GM12878 (cell line): ENCODE results near the gene TNFSF15.

Source experiments
- CEBPB ChIP-seq, 2 experiments: fragments of 150-350 bp in 1 of 2; IDR thresholded peaks; 2 replicates each; pipeline ENCODE4 v1.6.1; 2012 to 2014; ENCODE audit warnings: low read depth in 2 of 2, low read length in 2 of 2, borderline replicate concordance in 1 of 2, inconsistent platforms in 1 of 2
- EZH2 ChIP-seq: IDR thresholded peaks from 2 replicates; pipeline ENCODE4 v1.6.1; 2012; ENCODE audit warnings: low read depth, mild to moderate bottlenecking, control low read depth, inconsistent platforms, low read length, borderline replicate concordance; ENCODE audit not compliant: control insufficient read depth
- MYC ChIP-seq: IDR thresholded peaks from 2 replicates; pipeline ENCODE4 v1.6.1; 2011; ENCODE audit warnings: mild to moderate bottlenecking, low read length, moderate library complexity, inconsistent platforms; ENCODE audit not compliant: insufficient read depth, insufficient replicate concordance, insufficient read length, severe bottlenecking
- ZNF274 ChIP-seq: IDR thresholded peaks from one replicate; pipeline ENCODE4 v1.8.0; 2011; ENCODE audit not compliant: insufficient read length, insufficient read depth

DNA sequence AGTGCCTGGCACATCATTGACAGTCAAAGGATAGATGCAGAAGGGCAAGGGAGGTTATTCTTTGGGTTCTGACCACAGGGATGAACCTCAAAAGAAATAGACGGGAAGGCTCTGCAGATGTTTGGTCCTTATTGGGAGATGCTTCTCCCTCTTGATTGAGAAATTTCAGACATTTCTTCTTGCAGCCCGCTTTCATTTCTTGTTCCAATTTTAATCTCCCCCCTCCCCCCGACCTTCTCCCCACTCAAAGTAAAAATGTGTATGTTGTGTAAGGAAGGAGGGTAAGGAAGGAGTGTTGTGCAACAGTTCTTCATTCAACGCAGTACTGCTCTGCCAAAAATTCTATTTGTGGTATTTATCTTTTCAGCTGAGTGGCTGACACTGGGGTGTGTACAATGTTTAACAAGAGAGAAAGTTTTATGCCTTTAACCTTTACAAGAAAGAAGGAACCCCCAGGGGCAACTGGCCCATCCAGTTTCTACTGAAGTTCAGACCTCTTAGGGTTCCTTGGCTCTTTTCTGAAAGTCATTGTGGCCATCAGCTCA is 46.3 kb upstream of the TNFSF15 start:
- TF ChIP-seq CEBPB (IDR thresholded peaks at IDR 0.05; ENCODE audit: borderline replicate concordance in 1 of 2, low read depth in 2 of 2, low read length in 2 of 2) (no peak), ZNF274 (no peak), EZH2 (no peak), MYC (no peak)
